Parathyroid adenoma (tissue), 2 donors: Measurements from ENCODE around the gene POC5.

Experiments
- H2AFZ ChIP-seq: fragments of 300-600 bp; sonication (generic); one replicate; pipeline ENCODE4 v1.7.0; 2017; ENCODE audit warnings: antibody characterized with exemption, mild to moderate bottlenecking
- H3K27ac ChIP-seq: fragments of 300-600 bp; sonication (generic); one replicate; pipeline ENCODE4 v1.7.0; 2017
- H3K27me3 ChIP-seq: fragments of 300-600 bp; sonication (generic); one replicate; pipeline ENCODE4 v1.7.0; 2017; ENCODE audit warnings: low read length; ENCODE audit not compliant: control insufficient read depth, insufficient read depth
- H3K36me3 ChIP-seq: fragments of 300-600 bp; sonication (generic); one replicate; pipeline ENCODE4 v1.7.0; 2017; ENCODE audit warnings: low read length; ENCODE audit not compliant: control insufficient read depth, insufficient read depth
- H3K4me1 ChIP-seq: fragments of 300-600 bp; sonication (generic); one replicate; pipeline ENCODE4 v1.7.0; 2017; ENCODE audit warnings: control low read depth
- H3K4me2 ChIP-seq: fragments of 300-600 bp; sonication (generic); one replicate; pipeline ENCODE4 v1.7.0; 2017; ENCODE audit warnings: low read length
- H3K4me3 ChIP-seq: fragments of 300-600 bp; sonication (generic); one replicate; pipeline ENCODE4 v1.7.0; 2017; ENCODE audit warnings: low read depth, low read length
- H3K79me2 ChIP-seq: fragments of 300-600 bp; sonication (generic); one replicate; pipeline ENCODE4 v1.7.0; 2017; ENCODE audit warnings: control low read depth
- H3K9ac ChIP-seq: fragments of 300-600 bp; sonication (generic); one replicate; pipeline ENCODE4 v1.7.0; 2017; ENCODE audit warnings: mild to moderate bottlenecking
- H3K9me3 ChIP-seq: fragments of 300-600 bp; sonication (generic); one replicate; pipeline ENCODE4 v1.7.0; 2017; ENCODE audit warnings: low read length; ENCODE audit not compliant: control insufficient read depth
- TF ChIP-seq, protein P1 (sequence below): fragments of 300-600 bp; sonication (generic); IDR thresholded peaks from one replicate; pipeline ENCODE4 v1.7.0; 2017; ENCODE audit warnings: antibody characterized with exemption, mild to moderate bottlenecking
- donor health status: primary hyperparathyroidism.

POC5 gene

DNA sequence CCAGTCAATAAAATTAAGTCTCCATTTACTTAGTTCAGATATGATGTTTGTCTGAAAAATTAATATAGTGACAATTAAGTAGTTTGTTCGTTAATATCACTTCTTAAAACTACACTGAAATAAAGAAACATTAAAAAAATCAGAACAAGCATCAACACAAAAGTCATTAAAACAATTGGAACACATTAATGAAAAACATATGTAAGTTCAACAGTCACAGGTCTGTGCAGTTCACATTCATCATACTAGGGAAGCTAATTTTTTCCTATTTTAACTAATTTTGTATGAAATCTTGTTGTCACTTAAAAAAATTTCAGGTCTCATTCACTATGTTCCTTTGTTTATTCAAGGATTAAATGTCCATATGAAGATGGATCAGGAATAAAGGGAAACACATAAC is 22.5 kb downstream of the POC5 start:
- Histone ChIP-seq H2AFZ (no peak overlapping the region), H3K27me3 (no peaks in the 10 kb centered on the region), H3K4me3 (no peak overlapping the region), H3K4me2 (no peak overlapping the region), H3K79me2 (no peaks in the 10 kb centered on the region), H3K27ac (no peak overlapping the region), H3K9me3 (no peaks in the 10 kb centered on the region), H3K36me3 (no peaks in the 10 kb centered on the region), H3K4me1 (no peaks in the 10 kb centered on the region), H3K9ac (no peak overlapping the region)
- TF ChIP-seq, protein P1, sequence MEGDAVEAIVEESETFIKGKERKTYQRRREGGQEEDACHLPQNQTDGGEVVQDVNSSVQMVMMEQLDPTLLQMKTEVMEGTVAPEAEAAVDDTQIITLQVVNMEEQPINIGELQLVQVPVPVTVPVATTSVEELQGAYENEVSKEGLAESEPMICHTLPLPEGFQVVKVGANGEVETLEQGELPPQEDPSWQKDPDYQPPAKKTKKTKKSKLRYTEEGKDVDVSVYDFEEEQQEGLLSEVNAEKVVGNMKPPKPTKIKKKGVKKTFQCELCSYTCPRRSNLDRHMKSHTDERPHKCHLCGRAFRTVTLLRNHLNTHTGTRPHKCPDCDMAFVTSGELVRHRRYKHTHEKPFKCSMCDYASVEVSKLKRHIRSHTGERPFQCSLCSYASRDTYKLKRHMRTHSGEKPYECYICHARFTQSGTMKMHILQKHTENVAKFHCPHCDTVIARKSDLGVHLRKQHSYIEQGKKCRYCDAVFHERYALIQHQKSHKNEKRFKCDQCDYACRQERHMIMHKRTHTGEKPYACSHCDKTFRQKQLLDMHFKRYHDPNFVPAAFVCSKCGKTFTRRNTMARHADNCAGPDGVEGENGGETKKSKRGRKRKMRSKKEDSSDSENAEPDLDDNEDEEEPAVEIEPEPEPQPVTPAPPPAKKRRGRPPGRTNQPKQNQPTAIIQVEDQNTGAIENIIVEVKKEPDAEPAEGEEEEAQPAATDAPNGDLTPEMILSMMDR = no peak

- Histone ChIP-seq H3K27ac (no peak overlapping the region), H3K4me1 (no peaks in the 10 kb centered on the region), H3K9me3 (no peaks in the 10 kb centered on the region), H3K4me2 (no peak overlapping the region), H3K9ac (no peak overlapping the region), H2AFZ (no peak overlapping the region), H3K79me2 (no peaks in the 10 kb centered on the region), H3K36me3 (no peaks in the 10 kb centered on the region), H3K27me3 (no peaks in the 10 kb centered on the region), H3K4me3 (no peak overlapping the region)
- TF ChIP-seq, protein P1 = no peak
Measured at GRCh38 chr5:75690669-75691068, 26.6 kb downstream of the POC5 start.

- Histone ChIP-seq H3K4me2 (no peak overlapping the region), H2AFZ (no peak overlapping the region), H3K27ac (no peak overlapping the region), H3K4me1 (no peaks in the 10 kb centered on the region), H3K9ac (no peak overlapping the region), H3K4me3 (no peak overlapping the region), H3K79me2 (no peaks in the 10 kb centered on the region), H3K27me3 (no peaks in the 10 kb centered on the region), H3K9me3 (no peaks in the 10 kb centered on the region), H3K36me3 (no peaks in the 10 kb centered on the region)
- TF ChIP-seq, protein P1 = no peak
Measured at GRCh38 chr5:75686480-75686879, 30.8 kb downstream of the POC5 start.

DNA sequence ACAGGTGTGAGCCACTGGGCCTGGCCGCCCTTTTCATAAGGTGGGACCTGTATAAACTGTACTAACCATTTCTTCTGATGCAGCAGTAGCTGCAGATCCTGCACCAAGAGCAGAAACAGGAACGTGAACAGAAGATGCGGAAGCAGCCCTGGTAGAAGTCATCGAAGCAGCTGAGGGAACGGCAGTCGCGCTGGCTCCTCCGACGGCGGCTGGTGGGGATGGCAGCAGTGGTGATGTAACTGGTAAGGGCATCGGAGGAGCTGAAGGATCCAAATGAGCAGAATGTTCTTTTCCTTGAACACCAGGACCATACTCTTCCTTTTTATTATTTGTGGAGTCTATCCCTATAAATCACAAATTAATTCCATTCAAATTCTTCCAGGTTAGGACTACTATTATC is 32.1 kb downstream of the POC5 start:
- Histone ChIP-seq H3K9ac (no peak overlapping the region), H3K79me2 (no peaks in the 10 kb centered on the region), H3K4me2 (no peak overlapping the region), H2AFZ (no peak overlapping the region), H3K4me1 (peaks cover 4% of the 10 kb centered on the region), H3K27me3 (no peaks in the 10 kb centered on the region), H3K9me3 (no peaks in the 10 kb centered on the region), H3K4me3 (no peak overlapping the region), H3K27ac (no peak overlapping the region), H3K36me3 (no peaks in the 10 kb centered on the region)
- TF ChIP-seq, protein P1 = no peak

DNA sequence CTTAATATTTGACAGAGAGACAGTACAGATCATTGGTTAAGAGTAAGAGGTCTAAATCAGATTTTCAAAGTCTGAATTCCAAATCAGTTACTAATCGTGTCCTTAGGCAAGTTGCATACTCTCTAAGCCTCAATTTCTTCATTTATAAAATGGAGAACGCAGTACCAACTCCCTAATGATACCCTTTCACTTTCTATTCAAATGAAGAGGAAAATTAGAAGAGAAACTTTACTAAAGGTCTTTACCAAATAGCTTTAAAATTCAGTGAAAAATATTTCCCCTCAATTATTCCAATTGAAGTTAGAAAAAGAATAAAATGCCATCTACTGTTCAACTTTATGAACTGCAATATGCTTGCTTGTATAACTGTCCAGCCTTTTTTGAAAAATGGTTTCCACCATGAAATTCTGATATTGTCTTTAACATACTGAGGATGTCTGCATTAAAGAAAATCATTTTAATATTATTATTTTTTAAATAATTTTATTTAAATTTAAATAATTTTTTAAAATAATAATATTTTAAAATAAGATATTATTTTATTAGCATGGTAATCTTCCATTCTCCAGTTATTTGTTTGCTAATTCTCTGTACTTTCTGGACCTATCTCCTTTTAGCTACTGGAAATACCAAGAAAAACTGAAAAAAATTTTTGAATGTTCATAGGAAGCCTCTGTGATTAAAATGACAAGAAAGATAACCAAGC is 36.0 kb downstream of the POC5 start:
- peak overlapping the region; percentile 54 for H2AFZ ChIP-seq
- no peaks in the 10 kb centered on the region for H3K27me3 ChIP-seq
- TF ChIP-seq, protein P1 = peak; percentile 79
- H3K36me3 ChIP-seq = no peaks in the 10 kb centered on the region
- peak overlapping the region; percentile 18 for H3K4me3 ChIP-seq
- H3K4me2 ChIP-seq = peak overlapping the region; percentile 60
- no peaks in the 10 kb centered on the region for H3K79me2 ChIP-seq
- no peak overlapping the region for H3K27ac ChIP-seq
- H3K9ac ChIP-seq = no peak overlapping the region
- H3K4me1 ChIP-seq = peaks cover 9% of the 10 kb centered on the region
- H3K9me3 ChIP-seq = no peaks in the 10 kb centered on the region
